Suprapubic skin (tissue), 3 donors: ENCODE data around the gene CFL2.

Experiments used
- CTCF ChIP-seq, 2 donors: fragments of 200-600 bp in 1 of 2; fragments of 450-650 bp in 1 of 2; sonication (generic) in 1 of 2; IDR thresholded peaks; one replicate each; pipeline ENCODE4 v1.5.1; 2016 to 2019; ENCODE audit warnings: antibody characterized with exemption in 2 of 2, mild to moderate bottlenecking in 1 of 2, moderate library complexity in 1 of 2
- POLR2AphosphoS5 ChIP-seq, 3 donors: sonication (generic); formaldehyde crosslinking; IDR thresholded peaks; one replicate each; pipeline ENCODE4 v1.6.1; 2017; ENCODE audit warnings: antibody characterized with exemption in 3 of 3

- no peak for TF ChIP-seq POLR2AphosphoS5 (IDR thresholded peaks at IDR 0.05)
- no peak for TF ChIP-seq CTCF (IDR thresholded peaks at IDR 0.05)
Measured at GRCh38 chr14:34691206-34691605, 23.2 kb downstream of the CFL2 start.
